Measurements from ENCODE around the gene ITPA.

- TF ChIP-seq, protein P1, sequence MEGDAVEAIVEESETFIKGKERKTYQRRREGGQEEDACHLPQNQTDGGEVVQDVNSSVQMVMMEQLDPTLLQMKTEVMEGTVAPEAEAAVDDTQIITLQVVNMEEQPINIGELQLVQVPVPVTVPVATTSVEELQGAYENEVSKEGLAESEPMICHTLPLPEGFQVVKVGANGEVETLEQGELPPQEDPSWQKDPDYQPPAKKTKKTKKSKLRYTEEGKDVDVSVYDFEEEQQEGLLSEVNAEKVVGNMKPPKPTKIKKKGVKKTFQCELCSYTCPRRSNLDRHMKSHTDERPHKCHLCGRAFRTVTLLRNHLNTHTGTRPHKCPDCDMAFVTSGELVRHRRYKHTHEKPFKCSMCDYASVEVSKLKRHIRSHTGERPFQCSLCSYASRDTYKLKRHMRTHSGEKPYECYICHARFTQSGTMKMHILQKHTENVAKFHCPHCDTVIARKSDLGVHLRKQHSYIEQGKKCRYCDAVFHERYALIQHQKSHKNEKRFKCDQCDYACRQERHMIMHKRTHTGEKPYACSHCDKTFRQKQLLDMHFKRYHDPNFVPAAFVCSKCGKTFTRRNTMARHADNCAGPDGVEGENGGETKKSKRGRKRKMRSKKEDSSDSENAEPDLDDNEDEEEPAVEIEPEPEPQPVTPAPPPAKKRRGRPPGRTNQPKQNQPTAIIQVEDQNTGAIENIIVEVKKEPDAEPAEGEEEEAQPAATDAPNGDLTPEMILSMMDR (conservative IDR thresholded peaks at IDR 0.05; ENCODE audit: low read depth, low read length) = no peak
- no peak for TF ChIP-seq EZH2 (IDR thresholded peaks at IDR 0.05; ENCODE audit: low read length, unreplicated experiment)
These were observed 18.8 kb downstream of the ITPA start for GRCh38 chr20:3227936-3228749.

All from PC-3 (cell line).